GM19043 (cell line): Measurements from ENCODE around the gene ARTN.

Experiments
- ATAC-seq: cut with Tn5 transposase; IDR thresholded peaks from one replicate; pipeline ENCODE4 v1.9.1; 2021; ENCODE audit warnings: low read depth; ENCODE audit not compliant: unreplicated experiment

ARTN gene

DNA sequence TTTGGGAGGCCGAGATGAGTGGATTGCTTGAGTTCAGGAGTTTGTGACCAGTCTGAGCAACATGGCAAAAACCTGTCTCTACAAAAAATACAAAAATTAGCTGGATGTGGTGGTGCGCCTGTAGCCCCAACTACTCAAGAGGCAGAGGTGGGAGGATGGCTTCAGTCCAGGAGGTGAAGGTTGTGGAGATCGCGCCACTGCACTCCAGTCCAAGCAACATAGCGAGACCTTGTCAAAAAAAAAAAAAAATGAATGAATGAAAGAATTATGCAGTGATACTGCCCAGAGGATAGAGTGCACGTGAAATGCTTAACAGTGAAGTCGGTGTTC, 35.8 kb downstream of the ARTN start:
- no peak for ATAC-seq

DNA sequence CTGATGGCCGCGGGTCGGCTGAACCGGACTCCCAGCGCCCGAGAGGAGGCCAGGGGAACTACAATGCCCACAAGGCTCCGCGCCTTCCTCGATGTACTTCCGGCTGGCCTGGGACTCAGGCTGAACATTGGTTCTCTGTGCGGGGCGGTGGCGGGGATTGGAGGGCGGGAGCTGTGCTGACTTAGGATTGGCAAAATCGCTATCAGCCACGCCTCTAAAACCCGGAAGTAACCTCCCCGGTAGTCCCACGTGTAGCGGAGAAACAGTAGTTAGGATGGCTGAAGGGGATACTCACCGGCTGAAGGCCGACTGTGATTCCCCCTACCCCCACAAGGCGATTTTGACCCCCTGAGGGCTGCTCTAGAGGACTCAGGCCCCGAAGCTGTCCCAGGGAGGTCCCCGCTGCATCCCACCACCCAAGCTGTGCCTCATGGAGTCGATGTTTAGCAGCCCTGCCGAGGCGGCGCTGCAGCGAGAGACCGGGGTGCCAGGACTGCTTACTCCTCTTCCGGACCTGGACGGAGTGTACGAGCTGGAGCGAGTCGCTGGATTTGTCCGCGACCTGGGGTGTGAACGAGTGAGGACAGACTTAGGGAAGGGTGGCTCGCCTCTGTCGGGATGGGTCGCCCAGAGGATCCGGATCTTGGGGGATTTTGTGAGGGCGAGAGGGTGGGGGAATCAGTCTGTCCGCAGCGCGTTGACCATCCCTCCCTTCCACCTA, 36.3 kb downstream of the ARTN start, which contains the start of gene DPH2:
Gene DPH2, plus strand, starts transcription at position 265 of the 721 bp plus-strand sequence. Its CDS starts 166 bp downstream, at position 431.
- ATAC-seq = peak; percentile 76

DNA sequence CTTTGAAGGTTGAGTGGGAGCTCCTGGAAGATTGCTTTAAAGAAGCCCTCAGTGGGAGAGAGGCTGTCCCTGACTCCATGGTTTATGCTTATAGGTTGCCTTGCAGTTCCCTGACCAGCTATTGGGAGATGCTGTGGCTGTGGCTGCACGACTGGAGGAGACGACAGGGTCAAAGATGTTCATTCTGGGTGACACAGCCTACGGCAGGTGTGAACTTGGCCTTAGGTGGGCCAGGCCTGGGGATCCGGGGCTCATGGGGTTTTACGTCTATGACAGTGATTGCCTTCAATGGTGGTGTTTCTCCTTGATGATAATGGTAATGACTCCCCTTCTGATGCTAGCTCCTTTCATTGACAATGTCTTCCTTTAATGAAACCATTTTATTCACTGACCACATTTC, 36.9 kb downstream of the ARTN start:
- no peak for ATAC-seq

DNA sequence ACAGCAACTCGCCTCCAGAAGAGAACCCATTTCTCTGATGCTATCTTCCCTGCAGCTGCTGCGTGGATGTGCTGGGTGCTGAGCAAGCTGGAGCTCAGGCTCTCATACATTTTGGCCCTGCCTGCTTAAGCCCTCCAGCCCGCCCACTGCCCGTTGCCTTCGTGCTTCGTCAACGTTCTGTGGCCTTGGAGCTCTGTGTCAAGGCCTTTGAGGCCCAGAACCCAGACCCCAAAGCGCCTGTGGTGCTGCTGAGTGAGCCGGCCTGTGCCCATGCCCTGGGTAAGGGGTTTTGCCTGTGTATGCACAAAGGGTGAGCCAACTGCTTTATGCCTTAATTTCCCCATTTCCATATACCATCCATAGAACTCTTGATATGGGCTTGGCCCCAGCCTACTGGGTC, 37.3 kb downstream of the ARTN start:
- no peak for ATAC-seq

DNA sequence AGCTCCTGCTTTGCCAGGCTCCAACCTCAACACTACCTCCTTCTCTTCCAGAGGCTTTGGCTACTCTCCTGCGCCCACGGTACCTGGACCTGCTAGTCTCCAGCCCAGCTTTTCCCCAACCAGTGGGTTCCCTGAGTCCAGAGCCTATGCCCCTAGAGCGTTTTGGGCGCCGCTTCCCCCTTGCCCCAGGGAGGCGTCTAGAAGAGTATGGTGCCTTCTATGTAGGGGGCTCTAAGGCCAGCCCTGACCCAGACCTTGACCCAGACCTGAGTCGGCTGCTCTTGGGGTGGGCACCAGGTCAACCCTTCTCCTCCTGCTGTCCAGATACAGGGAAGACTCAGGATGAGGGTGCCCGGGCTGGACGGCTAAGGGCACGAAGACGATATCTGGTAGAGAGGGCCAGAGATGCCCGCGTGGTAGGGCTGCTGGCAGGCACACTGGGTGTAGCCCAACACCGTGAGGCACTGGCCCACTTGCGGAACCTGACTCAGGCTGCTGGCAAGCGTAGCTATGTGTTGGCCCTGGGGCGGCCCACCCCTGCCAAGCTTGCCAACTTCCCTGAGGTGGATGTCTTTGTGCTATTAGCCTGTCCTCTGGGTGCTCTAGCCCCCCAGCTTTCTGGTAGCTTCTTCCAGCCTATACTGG, 37.9 kb downstream of the ARTN start:
- ATAC-seq = no peak

DNA sequence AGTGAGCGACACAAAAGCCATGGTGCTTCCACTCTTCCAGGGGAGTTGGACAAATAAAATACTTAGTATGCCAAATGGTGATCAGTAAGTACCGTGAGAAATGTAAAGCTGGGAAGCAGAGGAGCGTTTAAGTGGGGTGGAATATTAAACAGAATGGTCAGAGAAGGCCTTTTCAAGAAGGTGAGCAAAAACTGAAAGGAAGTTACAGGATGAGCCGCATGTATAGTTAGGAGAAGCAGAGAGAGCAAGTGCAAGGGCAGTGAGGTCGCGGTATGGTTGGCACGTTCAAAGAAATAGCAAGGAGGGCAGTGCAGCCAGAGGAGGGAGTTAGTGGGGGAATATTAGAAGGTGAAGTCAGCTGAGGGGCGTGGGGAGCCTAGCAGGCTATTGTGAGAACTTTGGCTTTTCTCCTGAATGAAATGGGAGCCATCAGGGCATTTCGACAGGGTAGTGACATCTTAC, 40.4 kb downstream of the ARTN start:
- no peak for ATAC-seq

DNA sequence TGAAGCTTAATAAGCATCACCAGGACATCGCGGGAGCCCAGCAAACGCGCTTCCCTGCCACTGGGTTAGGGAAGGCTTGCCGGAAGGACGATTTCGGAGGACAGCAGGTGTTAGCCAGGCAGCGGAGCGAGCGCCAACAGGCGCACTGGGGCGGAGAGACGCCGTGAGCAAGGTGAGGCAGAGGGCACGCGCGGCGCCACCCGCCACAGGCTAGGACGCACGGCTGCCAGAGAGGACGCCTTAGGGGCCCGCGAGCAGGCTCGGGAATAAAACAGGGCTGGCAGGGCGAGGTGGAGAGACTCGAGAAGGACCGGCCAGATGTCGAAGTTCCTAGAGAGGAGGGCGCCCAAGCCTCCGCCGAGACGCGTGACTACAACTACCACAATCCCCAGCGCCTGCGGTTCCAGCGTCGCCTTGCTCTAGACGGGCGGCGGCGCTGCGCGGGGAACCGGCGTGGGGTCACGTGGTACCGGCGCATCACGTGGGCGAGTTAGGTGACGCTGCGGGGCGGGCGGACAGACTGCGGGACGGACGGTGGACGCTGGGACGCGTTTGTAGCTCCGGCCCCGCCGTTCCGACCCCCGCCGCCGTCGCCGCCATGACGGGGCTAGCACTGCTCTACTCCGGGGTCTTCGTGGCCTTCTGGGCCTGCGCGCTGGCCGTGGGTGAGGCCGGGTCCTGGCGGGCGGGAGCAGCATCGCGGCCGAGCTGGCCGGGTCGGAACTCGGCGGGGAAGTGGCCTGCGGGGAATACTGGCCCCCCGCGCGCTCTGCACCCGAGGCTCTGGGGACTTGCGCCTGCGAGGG, 41.0 kb downstream of the ARTN start, which contains the start of gene ATP6V0B:
Gene ATP6V0B, plus strand, starts transcription at position 518 of the 806 bp plus-strand sequence. Its CDS starts 81 bp downstream, at position 599.
- ATAC-seq = peak; percentile 63

DNA sequence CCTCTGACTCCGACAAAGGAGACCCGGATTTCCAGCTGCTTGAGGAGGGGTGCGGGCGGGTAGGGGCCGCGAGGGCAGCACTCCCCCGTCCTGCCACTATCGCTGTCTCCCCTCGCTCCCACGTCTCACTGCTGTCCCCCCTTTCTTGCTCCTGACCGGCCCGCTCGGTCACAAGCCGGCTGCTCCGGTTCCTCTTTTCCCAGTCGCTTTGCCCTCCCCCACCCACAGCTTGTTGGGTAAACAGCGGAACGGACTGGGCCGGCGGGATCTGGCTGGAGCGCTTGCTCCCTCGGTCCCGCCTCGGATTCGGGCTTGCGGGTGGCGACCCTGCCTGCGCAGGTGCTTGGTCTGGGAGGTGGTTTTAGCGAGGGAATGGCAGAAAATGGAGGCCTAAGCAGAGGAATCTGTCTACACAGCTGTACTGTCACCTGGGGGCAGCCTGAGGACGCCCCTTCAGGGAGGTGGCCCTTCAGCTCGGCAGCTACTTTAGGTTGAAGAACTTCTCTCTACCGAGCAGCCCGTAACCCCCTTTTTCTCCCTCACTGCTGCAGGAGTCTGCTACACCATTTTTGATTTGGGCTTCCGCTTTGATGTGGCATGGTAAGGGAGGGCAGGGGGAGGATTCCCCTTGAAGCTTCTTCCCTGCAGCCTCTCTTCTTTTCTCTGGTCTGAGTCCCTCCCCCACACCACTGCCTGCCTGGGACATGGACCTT, 41.8 kb downstream of the ARTN start:
- no peak for ATAC-seq

- no peak for ATAC-seq
These were observed 42.4 kb downstream of the ARTN start for GRCh38 chr1:43976045-43976444.

DNA sequence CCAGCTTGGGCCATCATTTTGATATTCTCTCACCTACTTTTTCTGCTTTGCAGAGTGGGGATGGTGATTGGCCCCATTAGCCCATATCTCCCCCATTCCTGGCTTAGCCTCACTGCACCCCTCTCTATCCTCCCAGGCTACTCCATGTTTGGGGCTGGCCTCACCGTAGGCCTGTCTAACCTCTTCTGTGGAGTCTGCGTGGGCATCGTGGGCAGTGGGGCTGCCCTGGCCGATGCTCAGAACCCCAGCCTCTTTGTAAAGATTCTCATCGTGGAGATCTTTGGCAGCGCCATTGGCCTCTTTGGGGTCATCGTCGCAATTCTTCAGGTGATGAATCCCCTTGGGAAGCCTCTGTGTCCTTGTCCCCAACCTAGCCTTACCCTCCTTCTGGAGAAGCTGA, 43.3 kb downstream of the ARTN start:
- no peak for ATAC-seq

DNA sequence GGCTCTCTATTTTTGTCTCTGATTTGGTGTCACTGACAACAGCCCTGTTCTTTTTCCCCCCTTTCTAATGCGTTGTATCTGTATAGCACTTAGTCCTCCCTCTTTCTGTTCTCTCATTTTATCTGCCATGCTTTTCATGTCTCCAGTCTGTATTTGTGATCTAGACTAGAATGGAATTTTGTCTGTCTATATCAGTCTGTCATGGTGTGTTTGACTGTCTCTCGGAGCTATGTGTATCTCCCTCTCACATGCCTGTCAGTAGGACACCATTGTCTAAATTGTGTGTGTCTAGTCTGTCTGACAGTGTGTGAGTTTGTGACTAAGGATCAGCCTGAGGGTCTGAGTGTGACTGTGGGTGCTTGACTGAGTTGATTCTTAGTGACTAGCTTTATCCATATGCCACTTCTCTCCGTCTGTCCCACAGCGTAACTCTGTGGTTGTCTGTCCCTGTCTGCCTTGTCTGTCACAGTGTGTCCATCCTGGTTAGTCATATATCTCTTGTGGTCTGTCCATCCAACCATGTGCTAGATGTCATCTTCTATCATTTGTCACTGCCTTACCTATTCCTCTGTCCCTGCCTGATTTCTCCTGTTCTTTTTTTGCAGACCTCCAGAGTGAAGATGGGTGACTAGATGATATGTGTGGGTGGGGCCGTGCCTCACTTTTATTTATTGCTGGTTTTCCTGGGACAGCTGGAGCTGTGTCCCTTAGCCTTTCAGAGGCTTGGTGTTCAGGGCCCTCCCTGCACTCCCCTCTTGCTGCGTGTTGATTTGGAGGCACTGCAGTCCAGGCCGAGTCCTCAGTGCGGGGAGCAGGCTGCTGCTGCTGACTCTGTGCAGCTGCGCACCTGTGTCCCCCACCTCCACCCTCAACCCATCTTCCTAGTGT, 44.0 kb downstream of the ARTN start:
- no peak for ATAC-seq

GRCh38 chr1:43978264-43978550, 44.6 kb downstream of the ARTN start:
- no peak for ATAC-seq

- ATAC-seq = no peak
These were observed 45.1 kb downstream of the ARTN start, which contains the start of gene B4GALT2 for GRCh38 chr1:43978551-43979260. B4GALT2 (plus strand) TSS chr1:43979210; CDS start chr1:43981161, 1,951 bp downstream.

GRCh38 chr1:43979261-43979527, 45.6 kb downstream of the ARTN start:
- ATAC-seq = no peak

DNA sequence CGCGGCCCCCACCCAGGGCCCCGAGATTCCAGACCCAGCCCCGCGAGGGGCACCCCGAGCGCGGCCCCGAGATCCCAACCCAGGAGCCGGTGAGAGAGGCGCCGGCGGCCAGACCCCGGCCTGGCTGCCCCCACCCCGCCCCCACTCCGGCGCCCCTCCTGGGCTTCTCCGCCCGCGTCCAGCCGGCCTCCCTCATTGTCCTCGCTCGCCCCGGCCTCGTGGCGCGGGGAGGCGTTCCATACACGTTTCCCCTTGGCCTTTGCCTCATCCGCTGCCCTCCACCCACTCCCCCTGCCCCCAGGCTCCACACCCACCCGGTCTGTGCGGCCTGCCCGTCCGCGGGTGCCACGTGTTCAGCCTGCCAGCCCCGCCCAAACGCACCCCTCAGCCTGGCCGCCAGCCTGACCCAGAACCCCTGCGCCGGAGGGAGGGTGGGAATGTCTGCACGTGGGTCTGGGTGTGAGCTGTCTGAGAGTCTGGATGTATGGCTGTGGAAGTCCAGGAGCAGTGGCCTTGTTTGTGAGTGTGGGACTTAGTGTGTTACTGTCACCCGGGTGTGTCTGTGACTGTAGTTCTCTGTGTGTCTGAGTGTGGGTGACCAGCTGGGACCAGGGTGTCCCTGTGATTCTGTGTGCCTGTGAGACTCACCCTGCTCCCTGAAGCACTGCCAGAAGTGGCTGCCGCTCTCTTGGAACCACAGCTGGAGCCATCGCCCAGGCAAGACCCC, 46.1 kb downstream of the ARTN start:
- no peak for ATAC-seq

GRCh38 chr1:43980255-43981134, 46.9 kb downstream of the ARTN start:
- no peak for ATAC-seq

DNA sequence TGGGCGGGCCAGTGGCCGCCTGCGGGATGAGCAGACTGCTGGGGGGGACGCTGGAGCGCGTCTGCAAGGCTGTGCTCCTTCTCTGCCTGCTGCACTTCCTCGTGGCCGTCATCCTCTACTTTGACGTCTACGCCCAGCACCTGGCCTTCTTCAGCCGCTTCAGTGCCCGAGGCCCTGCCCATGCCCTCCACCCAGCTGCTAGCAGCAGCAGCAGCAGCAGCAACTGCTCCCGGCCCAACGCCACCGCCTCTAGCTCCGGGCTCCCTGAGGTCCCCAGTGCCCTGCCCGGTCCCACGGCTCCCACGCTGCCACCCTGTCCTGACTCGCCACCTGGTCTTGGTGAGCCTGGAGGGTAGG, 47.5 kb downstream of the ARTN start:
- no peak for ATAC-seq

- ATAC-seq = no peak
These were observed 48.0 kb downstream of the ARTN start for GRCh38 chr1:43981636-43982035.
